ENCODE data around the gene RNF113B. TPM values are rescaled to one million over a fixed set of nuclear protein-coding genes. Genes with fewer than 3 reads are reported as not detected.

RNF113B gene
- total and polyA plus RNA-seq, 2 of the 4 experiments (the other 2 are of a cell fraction), result not detected

- TF ChIP-seq ELK1 (IDR thresholded peaks at IDR 0.05; ENCODE audit: borderline replicate concordance, low read depth, low read length) (no peak), CEBPB (IDR thresholded peaks at IDR 0.05; ENCODE audit: low read depth, low read length) (no peak), RCOR1 (IDR thresholded peaks at IDR 0.05; ENCODE audit: insufficient replicate concordance, low read length) (no peak), FOS (IDR thresholded peaks at IDR 0.05; ENCODE audit: low read depth, low read length) (no peak)
Measured at GRCh38 chr13:98199480-98199879, 22.4 kb upstream of the RNF113B start (continued).

GRCh38 chr13:98198683-98199082, 21.6 kb upstream of the RNF113B start:
- H4K5ac ChIP-seq (ENCODE audit: low read depth, low read length), result peak overlapping the region; percentile 67; the same call in 1 of the 2 replicates
- H2BK120ac ChIP-seq (ENCODE audit: low read depth, low read length), result peak overlapping the region; percentile 72
- peak overlapping the region; percentile 91; the same call in 1 of the 2 replicates for H2AK5ac ChIP-seq (ENCODE audit: low read depth, low read length)
- peak overlapping the region; percentile 15; the same call in 1 of the 2 replicates for H3K4me2 ChIP-seq (ENCODE audit: low read depth, low read length)
- peak overlapping the region; percentile 50; the same call in 1 of the 2 replicates for H3K56ac ChIP-seq (ENCODE audit: extremely low read depth, insufficient read depth, low read length)
- H2AFZ ChIP-seq (replicated peaks; ENCODE audit: low read length, poor library complexity), result no peak overlapping the region
- in situ Hi-C loops (cut with MboI; ENCODE audit: low sequenced_read_pairs), result no loop called here
- H2BK15ac ChIP-seq (ENCODE audit: low read depth, low read length), result peak overlapping the region; percentile 37; the same call in 2 of the 3 replicates
- POLR2A ChIA-PET (ENCODE audit: unreplicated experiment), result no interaction called here
- peak overlapping the region; percentile 45; the same call in 1 of the 2 replicates for H3K27ac ChIP-seq (ENCODE audit: insufficient read depth, low read length)
- no TSS peak for BruUV-seq (replicated peaks)
- intact Hi-C loops (cut with micrococcal nuclease), result loop anchor here (10.0 kb wide), 1 partner anchor 1064 kb away; no protein-coding TSS in a partner anchor
- ATAC-seq (ENCODE audit: low read depth), result no peak
- H2BK5ac ChIP-seq (ENCODE audit: low read depth, low read length, poor library complexity, severe bottlenecking), result peak overlapping the region; percentile 69
- dilution Hi-C loops (cut with HindIII; ENCODE audit: low sequenced_read_pairs, unreplicated experiment), result no loop called here
- peak overlapping the region; percentile 81 for H4K91ac ChIP-seq (ENCODE audit: insufficient read depth, low read depth, low read length)
- H4K20me1 ChIP-seq (ENCODE audit: insufficient read depth, low read length), result peaks cover 29% of the 10 kb centered on the region
- no peak overlapping the region for H3K4me3 ChIP-seq (ENCODE audit: insufficient read depth, low read depth, low read length)
- H2BK20ac ChIP-seq (ENCODE audit: low read depth, low read length), result peak overlapping the region; percentile 70
- H3K9me3 ChIP-seq (ENCODE audit: control insufficient read depth, insufficient read depth, low read length), result no peaks in the 10 kb centered on the region
- H3K4ac ChIP-seq (ENCODE audit: low read depth, low read length), result peak overlapping the region; percentile 82
- H3K9me1 ChIP-seq (ENCODE audit: insufficient read depth, low read length), result peaks cover 24% of the 10 kb centered on the region
- H3K14ac ChIP-seq (replicated peaks; ENCODE audit: low read depth, low read length), result peak overlapping the region; percentile 72
- peaks cover 23% of the 10 kb centered on the region for H3K4me1 ChIP-seq (ENCODE audit: control insufficient read depth, insufficient read depth, low read length)
- H3K79me1 ChIP-seq (ENCODE audit: low read depth in 1 of 2, low read length in 2 of 2), result peaks cover 52 to 81% of the 10 kb centered on the region in 2 experiments
- H3K36me3 ChIP-seq (ENCODE audit: control insufficient read depth, insufficient read depth, low read length), result peaks cover 2% of the 10 kb centered on the region
- no peak overlapping the region for H2AK9ac ChIP-seq (replicated peaks; ENCODE audit: low read depth, low read length, poor library complexity)
- peak overlapping the region; percentile 60 to 78; a peak in 2 of 4 replicates for H4K8ac ChIP-seq (ENCODE audit: low read depth in 2 of 2, low read length in 2 of 2)
- H3K9ac ChIP-seq (ENCODE audit: low read depth, low read length), result peak overlapping the region; percentile 15; the same call in 1 of the 2 replicates
- 83% methylated on average over 1 of the region's 4 CpGs; no CpG with 5 or more reads in 1 of the 2 experiments for WGBS, 2 experiments (ENCODE audit: extremely low coverage in 2 of 2, insufficient read length in 1 of 2)
- CTCF ChIA-PET, result no interaction called here
- no peak for DNase-seq
- peak overlapping the region; percentile 91; the same call in 1 of the 2 replicates for H3K23ac ChIP-seq (ENCODE audit: low read depth, low read length)
- H3K27me3 ChIP-seq (ENCODE audit: control insufficient read depth, insufficient read depth, low read length), result no peaks in the 10 kb centered on the region
- peak overlapping the region; percentile 80 for H3K18ac ChIP-seq (ENCODE audit: low read depth, low read length)
- TF ChIP-seq MAZ (IDR thresholded peaks at IDR 0.05; ENCODE audit: borderline replicate concordance, low read depth, low read length), result no peak
- no peak for TF ChIP-seq USF2 (IDR thresholded peaks at IDR 0.05; ENCODE audit: low read depth, low read length)
- TF ChIP-seq MAFK (IDR thresholded peaks at IDR 0.05; ENCODE audit: low read depth, low read length), result no peak
- TF ChIP-seq CHD1 (IDR thresholded peaks at IDR 0.05; ENCODE audit: low read depth, low read length), result no peak
- no peak for TF ChIP-seq CEBPB (IDR thresholded peaks at IDR 0.05; ENCODE audit: low read depth, low read length)
- TF ChIP-seq FOS (IDR thresholded peaks at IDR 0.05; ENCODE audit: low read depth, low read length), result no peak
- TF ChIP-seq BHLHE40 (IDR thresholded peaks at IDR 0.05; ENCODE audit: low read depth, low read length), result no peak
- TF ChIP-seq RAD21 (IDR thresholded peaks at IDR 0.05; ENCODE audit: low read length), result no peak
- TF ChIP-seq RCOR1 (IDR thresholded peaks at IDR 0.05; ENCODE audit: insufficient replicate concordance, low read length), result no peak
- no peak for TF ChIP-seq NFE2L2 (IDR thresholded peaks at IDR 0.05; ENCODE audit: low read depth, low read length)
- TF ChIP-seq SMC3 (IDR thresholded peaks at IDR 0.05; ENCODE audit: low read depth, low read length), result no peak
- no peak for TF ChIP-seq MXI1 (IDR thresholded peaks at IDR 0.05; ENCODE audit: borderline replicate concordance, low read depth, low read length)
